Vagina (tissue), 2 donors: Measurements from ENCODE around the gene ADAMTS17. TPM values are rescaled to one million over a fixed set of nuclear protein-coding genes. Genes with fewer than 3 reads are reported as not detected.

Experiments
- DNase-seq, 2 donors: peaks; one replicate each; pipeline ENCODE4 v3.0.0-alpha.2; 2017; ENCODE audit errors: extremely low spot score in 2 of 2
- H3K27ac ChIP-seq: fragments of 200-600 bp; sonication (generic); one replicate; pipeline ENCODE4 v1.5.1; 2019
- H3K27me3 ChIP-seq: fragments of 200-600 bp; sonication (generic); one replicate; pipeline ENCODE4 v1.5.1; 2019
- H3K36me3 ChIP-seq, 2 donors: fragments of 200-600 bp; sonication (generic); one replicate each; pipeline ENCODE4 v1.5.1; 2017 to 2019
- H3K4me1 ChIP-seq: fragments of 200-600 bp; sonication (generic); one replicate; pipeline ENCODE4 v1.5.1; 2019
- H3K4me3 ChIP-seq, 2 donors: fragments of 200-600 bp; sonication (generic); 1 replicate in 1 of 2; 2 replicates in 1 of 2; pipeline ENCODE4 v1.5.1; 2016 to 2019
- H3K9me3 ChIP-seq: fragments of 200-600 bp; sonication (generic); one replicate; pipeline ENCODE4 v1.5.1; 2019
- CTCF ChIP-seq, 3 experiments: fragments of 450-650 bp in 2 of 3; fragments of 200-600 bp in 1 of 3; sonication (generic) in 1 of 3; IDR thresholded peaks; one replicate each; pipeline ENCODE4 v1.5.1; 2017 to 2019; ENCODE audit warnings: antibody characterized with exemption in 3 of 3, mild to moderate bottlenecking in 2 of 3, moderate library complexity in 2 of 3
- POLR2A ChIP-seq, 2 donors: fragments of 450-650 bp; IDR thresholded peaks; one replicate each; pipeline ENCODE4 v1.6.1; 2017; ENCODE audit warnings: antibody characterized with exemption in 2 of 2, mild to moderate bottlenecking in 2 of 2, moderate library complexity in 2 of 2
- POLR2AphosphoS5 ChIP-seq, 2 donors: sonication (generic); formaldehyde crosslinking; IDR thresholded peaks; one replicate each; pipeline ENCODE4 v1.9.0; 2017; ENCODE audit warnings: antibody characterized with exemption in 2 of 2, mild to moderate bottlenecking in 2 of 2, low read depth in 1 of 2; ENCODE audit not compliant: insufficient read depth in 1 of 2
- intact Hi-C: fragments of 100-400 bp; cut with DNase I; formaldehyde crosslinking; loops from one replicate; pipeline ENCODE4 v1.15.1; 2023
- total RNA-seq: library from RNA; depleted of rRNA; stranded (reverse); fragments of >200 nt; gene quantifications from one replicate; pipeline ENCODE4 v1.2.3, GENCODE V29; 2016

ADAMTS17 gene
- total RNA-seq, 1 donor from 2014 or later, result 16.0 TPM

GRCh38 chr15:99973351-99973750 lies 368.4 kb downstream of the ADAMTS17 start:
- H3K4me1 ChIP-seq, result no peaks in the 10 kb centered on the region
- intact Hi-C loops, result no loop called here
- no peak overlapping the region for H3K4me3 ChIP-seq
- TF ChIP-seq POLR2AphosphoS5 (IDR thresholded peaks at IDR 0.05; ENCODE audit: insufficient read depth in 1 of 2, low read depth in 1 of 2) (no peak), CTCF (IDR thresholded peaks at IDR 0.05) (no peak), POLR2A (IDR thresholded peaks at IDR 0.05) (no peak)
- no peaks in the 10 kb centered on the region for H3K9me3 ChIP-seq
- DNase-seq, result no peak
- no peak overlapping the region for H3K27ac ChIP-seq
- H3K27me3 ChIP-seq, result no peaks in the 10 kb centered on the region
- no peaks in the 10 kb centered on the region for H3K36me3 ChIP-seq

GRCh38 chr15:99970891-99971430 lies 370.8 kb downstream of the ADAMTS17 start:
- H3K4me3 ChIP-seq, result no peak overlapping the region
- no peak for DNase-seq
- intact Hi-C loops, result no loop called here

GRCh38 chr15:99969261-99969920 lies 372.4 kb downstream of the ADAMTS17 start:
- no peak overlapping the region for H3K4me3 ChIP-seq
- intact Hi-C loops, result no loop called here

More at GRCh38 chr15:99970891-99971430, 370.8 kb downstream of the ADAMTS17 start:
- TF ChIP-seq CTCF (IDR thresholded peaks at IDR 0.05) (no peak), POLR2AphosphoS5 (IDR thresholded peaks at IDR 0.05; ENCODE audit: insufficient read depth in 1 of 2, low read depth in 1 of 2) (no peak), POLR2A (IDR thresholded peaks at IDR 0.05) (no peak)
- H3K27ac ChIP-seq, result no peak overlapping the region
- no peaks in the 10 kb centered on the region for H3K27me3 ChIP-seq
- no peaks in the 10 kb centered on the region for H3K9me3 ChIP-seq
- H3K4me1 ChIP-seq, result peaks cover 8% of the 10 kb centered on the region
- H3K36me3 ChIP-seq, result no peaks in the 10 kb centered on the region

GRCh38 chr15:99967841-99968371 lies 373.9 kb downstream of the ADAMTS17 start:
- TF ChIP-seq POLR2AphosphoS5 (IDR thresholded peaks at IDR 0.05; ENCODE audit: insufficient read depth in 1 of 2, low read depth in 1 of 2), result no peak
- no peak for TF ChIP-seq POLR2A (IDR thresholded peaks at IDR 0.05)
- TF ChIP-seq CTCF (IDR thresholded peaks at IDR 0.05), result no peak
- intact Hi-C loops, result no loop called here
- DNase-seq, result no peak

More at GRCh38 chr15:99969261-99969920, 372.4 kb downstream of the ADAMTS17 start:
- H3K27me3 ChIP-seq, result no peaks in the 10 kb centered on the region
- H3K36me3 ChIP-seq, result no peaks in the 10 kb centered on the region
- TF ChIP-seq POLR2AphosphoS5 (IDR thresholded peaks at IDR 0.05; ENCODE audit: insufficient read depth in 1 of 2, low read depth in 1 of 2), result no peak
- TF ChIP-seq POLR2A (IDR thresholded peaks at IDR 0.05), result no peak
- TF ChIP-seq CTCF (IDR thresholded peaks at IDR 0.05), result no peak
- no peaks in the 10 kb centered on the region for H3K9me3 ChIP-seq
- peaks cover 8% of the 10 kb centered on the region for H3K4me1 ChIP-seq
- no peak overlapping the region for H3K27ac ChIP-seq
- DNase-seq, result no peak

GRCh38 chr15:99966815-99967214 lies 375.0 kb downstream of the ADAMTS17 start:
- no peaks in the 10 kb centered on the region for H3K36me3 ChIP-seq
- peaks cover 11% of the 10 kb centered on the region for H3K4me1 ChIP-seq
- intact Hi-C loops, result no loop called here
- DNase-seq, result no peak
- no peaks in the 10 kb centered on the region for H3K9me3 ChIP-seq
- H3K27ac ChIP-seq, result no peak overlapping the region
- H3K4me3 ChIP-seq, result no peak overlapping the region
- TF ChIP-seq POLR2AphosphoS5 (IDR thresholded peaks at IDR 0.05; ENCODE audit: insufficient read depth in 1 of 2, low read depth in 1 of 2) (no peak), POLR2A (IDR thresholded peaks at IDR 0.05) (no peak), CTCF (IDR thresholded peaks at IDR 0.05) (no peak)
- no peaks in the 10 kb centered on the region for H3K27me3 ChIP-seq

More at GRCh38 chr15:99967841-99968371, 373.9 kb downstream of the ADAMTS17 start:
- H3K4me1 ChIP-seq, result peaks cover 11% of the 10 kb centered on the region
- H3K36me3 ChIP-seq, result no peaks in the 10 kb centered on the region
- H3K4me3 ChIP-seq, result no peak overlapping the region
- H3K9me3 ChIP-seq, result no peaks in the 10 kb centered on the region
- no peak overlapping the region for H3K27ac ChIP-seq
- H3K27me3 ChIP-seq, result no peaks in the 10 kb centered on the region
